Measurements from ENCODE around the gene F2.

- TF ChIP-seq CTCF (IDR thresholded peaks at IDR 0.05) (no peak), POLR2A (IDR thresholded peaks at IDR 0.05) (no peak)
Measured at GRCh38 chr11:46693597-46694012, 25.4 kb upstream of the F2 start.

Measured in adrenal gland (tissue), 5 donors.